Measurements from ENCODE around the gene ATP8B4. TPM values are rescaled to one million over a fixed set of nuclear protein-coding genes. Genes with fewer than 3 reads are reported as not detected.

The ATP8B4 gene
- total and polyA plus RNA-seq, 2 of the 8 experiments (the other 6 are each of a cell fraction or from before 2014, with no cell fraction given) = 0.17 to 0.24 TPM

- no peaks in the 10 kb centered on the region for H3K4me1 ChIP-seq (replicated peaks in 1 of 4; ENCODE audit: control insufficient read depth in 3 of 4, insufficient read depth in 4 of 4, low read length in 3 of 4)
- no peak overlapping the region for H3K23ac ChIP-seq (ENCODE audit: insufficient read length)
- H3K23me2 ChIP-seq (ENCODE audit: low read depth, low read length) = no peaks in the 10 kb centered on the region
- no peak overlapping the region for H2BK12ac ChIP-seq (ENCODE audit: low read depth, low read length)
- no peak for FAIRE-seq
- H3K4ac ChIP-seq (replicated peaks; ENCODE audit: insufficient read length, low read depth, low read length) = no peak overlapping the region
- H2BK5ac ChIP-seq (ENCODE audit: low read depth, low read length) = no peak overlapping the region
- H2BK20ac ChIP-seq (ENCODE audit: low read length) = no peak overlapping the region
- H3K27me3 ChIP-seq (replicated peaks in 1 of 4; ENCODE audit: control insufficient read depth in 3 of 4, extremely low read depth in 1 of 4, insufficient read depth in 3 of 4, low read length in 3 of 4) = no peaks in the 10 kb centered on the region
- H3K9me3 ChIP-seq (ENCODE audit: insufficient read depth in 2 of 2, low read depth in 1 of 2, low read length in 1 of 2) = no peaks in the 10 kb centered on the region
- 90% methylated on average over 5 of the region's 5 CpGs; no CpG with 5 or more reads in 1 of the 2 experiments for WGBS, 2 experiments (ENCODE audit: extremely low coverage in 1 of 2, insufficient coverage in 1 of 2, insufficient read length in 1 of 2, insufficient replicate concordance in 2 of 2, low coverage in 1 of 2, low lambda C conversion rate in 2 of 2, missing lambda C conversion rate in 1 of 2)
- H3K27ac ChIP-seq (ENCODE audit: low read depth, low read length) = no peak overlapping the region
- H3K14ac ChIP-seq (ENCODE audit: insufficient read length) = no peak overlapping the region
- H3K36me3 ChIP-seq (ENCODE audit: control insufficient read depth in 2 of 4, insufficient read depth in 4 of 4, low read length in 3 of 4) = no peaks in the 10 kb centered on the region
- no peaks in the 10 kb centered on the region for H3K79me2 ChIP-seq (ENCODE audit: control insufficient read depth in 1 of 2, insufficient read depth in 2 of 2, low read length in 2 of 2)
- no peak overlapping the region for H3K4me2 ChIP-seq (ENCODE audit: insufficient read depth in 1 of 2, low read depth in 2 of 2, low read length in 2 of 2)
- no peak overlapping the region for H4K5ac ChIP-seq (ENCODE audit: insufficient read length, low read depth, low read length)
- no peaks in the 10 kb centered on the region for H3K79me1 ChIP-seq (ENCODE audit: low read depth, low read length)
- H2BK15ac ChIP-seq (ENCODE audit: low read length) = no peak overlapping the region
- H2BK120ac ChIP-seq (replicated peaks; ENCODE audit: low read depth, low read length) = no peak overlapping the region
- H4K8ac ChIP-seq (ENCODE audit: extremely low read depth, insufficient read depth, low read length) = no peak overlapping the region
- DNase-seq (ENCODE audit: low read depth in 1 of 2, low spot score in 2 of 2) = no peak
- no peak overlapping the region for H2AK5ac ChIP-seq (ENCODE audit: low read depth, low read length)
- POLR2A ChIA-PET (ENCODE audit: partially characterized antibody) = no interaction called here
- H3K4me3 ChIP-seq (ENCODE audit: extremely low read depth in 1 of 4, insufficient read depth in 2 of 4, low read depth in 3 of 4, low read length in 4 of 4) = no peak overlapping the region
- H2AFZ ChIP-seq (ENCODE audit: low read length) = no peak overlapping the region
- H3K9ac ChIP-seq (replicated peaks in 1 of 4; ENCODE audit: extremely low read depth in 1 of 4, low read depth in 3 of 4, low read length in 3 of 4) = no peak overlapping the region
- no peak overlapping the region for H3K56ac ChIP-seq (replicated peaks; ENCODE audit: insufficient read length, low read depth, low read length)
- no peaks in the 10 kb centered on the region for H4K20me1 ChIP-seq (replicated peaks in 1 of 2; ENCODE audit: control insufficient read depth in 1 of 2, insufficient read depth in 2 of 2, low read length in 2 of 2)
- no peak overlapping the region for H4K91ac ChIP-seq (replicated peaks; ENCODE audit: insufficient read length, low read length)
- CTCF ChIA-PET (ENCODE audit: partially characterized antibody) = interaction anchor here (0.7 to 1.2 kb wide), 4 partner anchors 10 to 494 kb away, joined by 3 read pairs; no protein-coding TSS in a partner anchor
- H3K18ac ChIP-seq (ENCODE audit: extremely low read depth, low read length) = no peak overlapping the region
- no peak for TF ChIP-seq KDM4A (IDR thresholded peaks at IDR 0.05; ENCODE audit: low read depth, low read length, severe bottlenecking)
- TF ChIP-seq SP1 (IDR thresholded peaks at IDR 0.05; ENCODE audit: low read depth, low read length) = no peak
Observed at GRCh38 chr15:49915822-49916221, 203.2 kb downstream of the ATP8B4 start.
